HG02588 (cell line): ENCODE data around the gene ESR1.
"Not testable (repeated sequence)": the region's sequence is repeated elsewhere in the genome, so short reads cannot be mapped to it uniquely, and the experiment has no call there.

ENCODE experiments used
- ATAC-seq: cut with Tn5 transposase; IDR thresholded peaks from one replicate; pipeline ENCODE4 v1.9.1; 2021; ENCODE audit warnings: mild to moderate bottlenecking, moderate library complexity; ENCODE audit not compliant: unreplicated experiment

The ESR1 gene

DNA sequence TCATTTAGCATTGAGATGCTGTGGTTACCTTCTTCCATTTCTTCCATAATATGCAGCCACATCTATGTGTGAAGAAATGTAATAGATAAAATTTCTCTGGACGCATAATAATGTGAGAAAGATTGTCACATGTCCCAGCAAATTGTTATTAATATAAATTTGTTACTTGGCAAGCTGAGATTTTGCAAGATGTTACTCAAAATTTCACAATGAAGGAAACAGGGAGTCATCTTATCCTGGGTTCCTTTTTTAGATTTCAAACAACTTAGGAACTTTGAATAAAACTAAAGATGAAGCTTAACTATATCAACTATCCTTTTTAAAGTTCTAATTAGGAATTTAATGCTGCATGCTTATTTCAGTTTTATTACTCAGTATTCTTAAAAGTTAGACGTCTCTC, 3.6 kb downstream of the ESR1 start:
- ATAC-seq = no peak

GRCh38 chr6:151813858-151814257, 6.4 kb downstream of the ESR1 start:
- no peak for ATAC-seq

DNA sequence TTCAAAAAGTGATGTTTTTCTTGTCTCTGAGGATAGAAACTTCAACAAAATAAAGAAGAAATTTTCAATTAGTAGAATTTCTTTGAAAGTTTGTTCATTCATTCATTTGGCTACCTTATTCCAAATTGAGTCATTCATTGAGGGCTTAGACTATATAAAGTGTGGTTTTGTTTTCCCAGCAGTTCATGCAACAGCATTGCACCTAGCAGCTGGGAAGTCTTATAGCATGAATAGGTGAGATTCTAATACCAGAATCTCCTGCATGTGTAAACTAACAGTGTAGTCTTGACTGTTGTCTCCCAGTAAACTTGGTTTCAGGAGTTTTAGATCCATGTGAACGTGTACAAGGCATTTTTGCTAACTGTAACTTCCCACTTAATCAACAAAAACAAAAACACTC, 7.1 kb downstream of the ESR1 start:
- no peak for ATAC-seq

DNA sequence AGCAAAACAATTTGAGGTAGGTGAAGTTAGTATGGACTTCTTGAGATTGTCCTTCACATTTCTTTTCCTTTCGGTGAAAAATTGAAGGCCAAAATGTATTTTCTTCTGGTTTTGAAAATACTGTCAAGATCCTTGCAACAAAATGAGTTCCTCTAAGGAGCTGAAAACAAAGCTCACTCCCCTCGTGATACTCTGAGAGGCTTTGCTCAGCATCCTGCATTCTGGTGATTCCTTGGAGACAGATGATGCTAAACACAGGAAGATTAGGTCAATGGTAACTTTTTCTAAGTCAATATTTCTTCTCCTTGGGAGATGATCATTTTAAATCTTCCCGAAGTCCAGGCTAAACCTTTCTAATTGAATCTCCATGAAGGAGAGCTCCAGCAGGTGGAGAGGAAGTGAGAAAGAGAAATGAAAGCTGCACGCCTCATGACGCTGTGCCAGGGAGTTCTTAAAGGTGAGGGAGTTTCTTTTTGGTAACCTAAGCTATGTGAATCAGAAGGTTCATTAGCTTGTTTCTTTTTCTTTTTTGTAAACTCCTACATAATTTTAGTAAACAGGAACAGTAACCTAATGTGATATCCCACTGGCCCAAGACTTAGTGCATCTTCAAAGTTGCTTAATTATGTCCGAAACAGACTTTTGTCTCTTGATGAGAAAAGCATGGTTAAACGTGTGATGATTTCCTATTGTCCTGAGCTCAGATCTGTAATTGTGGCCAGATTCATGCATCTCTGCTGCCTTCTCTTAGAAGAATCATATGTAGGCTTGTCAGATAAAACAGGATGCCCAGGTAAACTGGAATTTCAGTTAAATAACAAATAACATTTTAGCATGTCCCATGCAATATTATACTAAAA, 15.0 kb downstream of the ESR1 start:
- peak; percentile 94 for ATAC-seq

- ATAC-seq = no peak
These were observed 19.1 kb downstream of the ESR1 start for GRCh38 chr6:151826517-151827142.

- ATAC-seq = no peak
These were observed 25.2 kb downstream of the ESR1 start for GRCh38 chr6:151832710-151833109.

DNA sequence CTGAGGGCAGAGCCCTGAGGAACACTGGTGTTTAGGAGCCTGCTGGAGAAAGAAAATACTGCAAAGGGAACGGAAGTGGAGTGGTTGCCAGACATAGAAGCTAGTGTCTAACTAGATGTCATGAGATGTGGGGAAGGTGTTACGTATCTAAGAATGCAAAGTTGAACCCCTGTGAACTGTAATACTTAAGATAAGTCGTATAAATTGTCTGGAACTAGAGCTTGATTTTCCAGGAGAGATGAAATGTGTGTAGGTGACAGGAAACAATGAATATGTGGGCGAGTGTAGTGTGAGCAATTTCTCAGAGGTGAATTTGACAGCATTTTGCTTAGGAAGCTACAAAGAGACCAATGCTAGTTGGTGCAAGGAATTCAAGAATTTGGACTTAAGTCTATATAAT, 27.9 kb downstream of the ESR1 start:
- no peak for ATAC-seq

GRCh38 chr6:151837223-151837622, 29.7 kb downstream of the ESR1 start:
- ATAC-seq = no peak

GRCh38 chr6:151842816-151843215, 35.3 kb downstream of the ESR1 start:
- ATAC-seq = no peak

DNA sequence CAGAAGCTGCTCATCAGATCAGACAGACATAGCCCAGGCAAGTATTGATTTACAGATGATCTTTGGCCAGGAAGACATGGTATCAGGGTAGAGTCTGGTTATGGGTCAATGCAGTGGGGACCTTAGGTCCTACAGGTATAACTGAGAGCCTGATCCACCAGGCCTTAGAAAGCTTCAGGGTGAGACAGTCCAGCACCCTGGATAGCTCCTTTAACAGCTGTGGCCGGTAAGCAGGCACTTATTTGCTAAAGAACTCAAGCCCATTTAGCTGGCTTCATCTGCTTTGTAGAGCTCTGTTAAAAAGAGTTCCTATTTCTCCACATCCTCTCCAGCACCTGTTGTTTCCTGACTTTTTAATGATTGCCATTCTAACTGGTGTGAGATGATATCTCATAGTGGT, 39.6 kb downstream of the ESR1 start:
- no peak for ATAC-seq

DNA sequence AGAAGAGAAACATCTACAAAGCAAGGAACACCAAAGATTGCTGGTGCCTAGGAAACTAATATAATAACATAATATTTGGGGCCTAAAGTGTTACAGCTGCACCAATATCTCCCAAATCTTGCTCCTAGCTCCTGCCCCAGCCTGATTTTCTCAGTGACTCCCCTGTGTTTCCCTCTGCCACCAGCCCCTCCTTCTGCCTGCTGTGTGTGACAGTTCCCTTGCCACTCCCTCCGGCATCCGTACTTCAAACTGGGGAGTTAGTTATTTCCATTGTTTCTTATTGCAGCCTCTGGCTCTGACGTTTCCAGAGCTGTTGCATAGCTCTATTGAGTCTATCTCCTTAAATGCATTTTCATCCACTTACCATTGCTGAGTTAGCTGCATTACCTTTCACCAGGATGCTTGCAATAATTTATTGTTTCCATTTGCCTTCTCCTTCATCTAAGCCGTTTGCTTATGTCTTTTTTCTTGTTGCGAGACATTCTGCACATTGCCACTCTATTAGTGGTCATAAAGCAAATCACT, 43.1 kb downstream of the ESR1 start:
- ATAC-seq = no peak

DNA sequence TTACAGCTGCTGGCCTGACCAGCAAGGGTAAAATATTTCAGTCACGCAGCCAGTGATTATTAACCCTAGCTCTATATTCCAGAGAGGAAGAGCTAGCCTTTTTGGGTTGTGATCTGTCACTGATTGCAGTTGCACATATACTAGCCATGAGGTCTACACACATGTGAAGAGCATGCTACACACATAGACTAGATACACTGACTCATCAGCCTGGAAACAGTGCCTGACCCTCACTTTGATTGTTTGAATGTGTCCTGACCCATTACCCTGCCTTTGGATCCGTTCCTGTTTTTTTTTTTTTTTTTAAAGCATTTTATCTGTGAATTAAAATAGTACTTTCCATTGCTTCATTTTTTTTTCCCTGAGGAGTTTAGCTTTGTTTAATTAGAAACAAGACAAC, 50.8 kb downstream of the ESR1 start:
- no peak for ATAC-seq

GRCh38 chr6:151862461-151862860, 55.0 kb downstream of the ESR1 start:
- ATAC-seq = no peak

GRCh38 chr6:151867361-151867869, 59.9 kb downstream of the ESR1 start:
- not testable (repeated sequence) for ATAC-seq

- no peak for ATAC-seq
These were observed 61.9 kb downstream of the ESR1 start for GRCh38 chr6:151869345-151869744.

DNA sequence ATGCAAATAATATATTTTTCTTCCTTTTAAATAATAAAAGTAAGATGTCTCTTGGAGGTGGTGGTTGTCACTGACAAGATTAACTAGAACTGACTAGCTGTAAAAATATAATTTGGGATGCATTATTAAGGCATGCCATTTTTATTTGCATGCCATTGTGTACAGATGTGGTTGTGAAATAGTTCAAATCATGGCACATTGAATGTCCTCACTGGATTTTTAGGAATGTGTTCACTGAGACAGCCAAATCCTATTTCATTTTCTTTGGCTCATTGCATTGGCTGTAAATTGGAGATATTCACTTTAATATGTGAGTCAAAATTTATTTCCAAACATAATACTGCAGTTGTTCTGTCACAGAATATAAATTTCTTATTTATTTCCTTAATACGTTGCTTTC, 62.3 kb downstream of the ESR1 start:
- ATAC-seq = no peak

DNA sequence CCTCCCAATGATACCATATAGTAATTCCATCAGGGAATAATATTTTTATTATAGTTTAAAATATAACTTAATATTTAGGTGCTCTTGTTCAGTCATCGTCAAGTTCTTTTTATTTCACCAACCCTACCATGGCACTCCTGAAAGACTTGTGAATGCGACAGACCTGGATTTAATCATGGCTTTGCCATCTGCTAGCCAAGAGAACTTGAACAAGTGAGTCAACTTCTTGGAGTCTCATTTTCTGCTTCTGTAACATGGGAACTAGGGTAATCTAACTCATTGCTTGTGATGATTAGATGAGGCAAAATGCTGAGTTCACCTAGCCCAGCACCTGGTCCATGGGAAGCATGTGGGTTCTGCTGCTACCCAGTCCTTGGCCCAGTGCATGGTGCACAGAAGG, 62.9 kb downstream of the ESR1 start:
- no peak for ATAC-seq

GRCh38 chr6:151875524-151875923, 68.0 kb downstream of the ESR1 start:
- no peak for ATAC-seq

GRCh38 chr6:151876122-151876521, 68.6 kb downstream of the ESR1 start:
- ATAC-seq = no peak

GRCh38 chr6:151877458-151877857, 70.0 kb downstream of the ESR1 start:
- ATAC-seq = no peak

DNA sequence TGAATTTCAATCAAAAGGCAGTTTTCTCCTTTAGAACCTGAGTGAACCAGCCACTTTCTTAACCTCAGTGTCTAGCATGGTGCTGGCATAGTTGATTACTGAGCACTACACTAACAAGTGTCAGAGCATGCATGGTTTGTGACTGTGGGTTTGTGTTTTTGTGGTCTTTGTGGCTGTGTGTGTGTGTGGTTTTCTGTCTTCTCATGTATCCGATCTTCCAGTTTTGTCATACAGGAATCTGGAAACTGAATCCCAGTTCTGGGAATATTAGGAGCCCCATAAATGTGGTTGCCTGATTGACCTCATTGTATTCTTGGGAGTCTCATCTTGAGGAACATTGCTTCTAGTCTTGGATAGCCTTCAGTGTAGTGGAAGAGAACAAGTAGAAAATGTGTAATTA, 73.7 kb downstream of the ESR1 start:
- ATAC-seq = no peak

DNA sequence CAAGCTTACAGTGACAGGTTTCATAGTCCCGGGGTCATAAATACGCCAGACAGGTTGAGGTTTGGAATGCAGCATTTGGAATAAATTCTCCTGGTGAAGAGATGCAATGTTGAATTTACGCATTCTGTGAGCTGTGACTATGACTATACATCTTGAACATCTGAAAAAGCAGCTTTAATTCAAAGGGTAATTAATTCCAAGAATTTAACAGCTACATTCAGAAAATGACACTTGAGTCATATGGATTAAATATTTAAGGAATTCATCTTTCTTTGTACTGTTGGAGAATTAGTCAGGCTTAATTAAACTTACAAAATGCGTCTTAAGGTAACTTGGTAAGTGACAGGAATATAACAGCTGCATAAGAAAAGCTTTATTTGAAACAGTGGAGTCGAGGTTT, 74.7 kb downstream of the ESR1 start:
- ATAC-seq = no peak
